ENCODE results near the gene P2RY6.
"Not testable (repeated sequence)": the region's sequence is repeated elsewhere in the genome, so short reads cannot be mapped to it uniquely, and the experiment has no call there.

P2RY6 gene

GRCh38 chr11:73259406-73260126 lies 12.6 kb upstream of the P2RY6 start:
- no peak for DNase-seq (ENCODE audit: low read depth in 1 of 2, low spot score in 1 of 2)

GRCh38 chr11:73260127-73260457 lies 12.0 kb upstream of the P2RY6 start:
- DNase-seq (ENCODE audit: low read depth in 1 of 2, low spot score in 1 of 2): no peak

GRCh38 chr11:73262851-73263495 lies 9.2 kb upstream of the P2RY6 start:
- no peak for DNase-seq (ENCODE audit: low read depth in 1 of 2, low spot score in 1 of 2)

- DNase-seq (ENCODE audit: low read depth in 1 of 2, low spot score in 1 of 2): no peak
Measured at GRCh38 chr11:73263640-73264039, 8.5 kb upstream of the P2RY6 start.

GRCh38 chr11:73265278-73265810 lies 6.8 kb upstream of the P2RY6 start:
- no peak for DNase-seq (ENCODE audit: low read depth in 1 of 2, low spot score in 1 of 2)

GRCh38 chr11:73265853-73266645 lies 6.1 kb upstream of the P2RY6 start:
- no peak for DNase-seq (ENCODE audit: low read depth in 1 of 2, low spot score in 1 of 2)

GRCh38 chr11:73266646-73267020 lies 5.5 kb upstream of the P2RY6 start:
- DNase-seq (ENCODE audit: low read depth in 1 of 2, low spot score in 1 of 2): no peak

- DNase-seq (ENCODE audit: low read depth in 1 of 2, low spot score in 1 of 2): no peak
Measured at GRCh38 chr11:73267122-73267846, 4.9 kb upstream of the P2RY6 start.

- DNase-seq (ENCODE audit: low read depth in 1 of 2, low spot score in 1 of 2): no peak
Measured at GRCh38 chr11:73267906-73268540, 4.1 kb upstream of the P2RY6 start.

GRCh38 chr11:73268671-73269271 lies 3.4 kb upstream of the P2RY6 start:
- no peak for DNase-seq (ENCODE audit: low read depth in 1 of 2, low spot score in 1 of 2)

- no peak for DNase-seq (ENCODE audit: low read depth in 1 of 2, low spot score in 1 of 2)
Measured at GRCh38 chr11:73269459-73270015, 2.6 kb upstream of the P2RY6 start.

GRCh38 chr11:73270016-73270854 lies 1.9 kb upstream of the P2RY6 start:
- DNase-seq (ENCODE audit: low read depth in 1 of 2, low spot score in 1 of 2): no peak

- DNase-seq (ENCODE audit: low read depth in 1 of 2, low spot score in 1 of 2): no peak
Measured at GRCh38 chr11:73270855-73271477, 1.2 kb upstream of the P2RY6 start.

- not testable (repeated sequence) for DNase-seq (ENCODE audit: low read depth in 1 of 2, low spot score in 1 of 2)
Measured at GRCh38 chr11:73271478-73271865, 666 bp upstream of the P2RY6 start.

GRCh38 chr11:73272680-73273038 lies 521 bp downstream of the P2RY6 start:
- DNase-seq (ENCODE audit: low read depth in 1 of 2, low spot score in 1 of 2): no peak

- DNase-seq (ENCODE audit: low read depth in 1 of 2, low spot score in 1 of 2): no peak
Measured at GRCh38 chr11:73273222-73273895, 1.2 kb downstream of the P2RY6 start.

GRCh38 chr11:73274191-73274590 lies 2.1 kb downstream of the P2RY6 start:
- DNase-seq (ENCODE audit: low read depth in 1 of 2, low spot score in 1 of 2): not testable (repeated sequence)

GRCh38 chr11:73274722-73275380 lies 2.7 kb downstream of the P2RY6 start:
- no peak for DNase-seq (ENCODE audit: low read depth in 1 of 2, low spot score in 1 of 2)
